Endothelial cell of umbilical vein (primary cell): ENCODE data around the gene HMG20A. TPM values are rescaled to one million over a fixed set of nuclear protein-coding genes. Genes with fewer than 3 reads are reported as not detected.

Experiments
- BruUV-seq: library from RNA; stranded (reverse); fragments of 400-500 nt; replicated peaks from 2 replicates; lab custom pipeline; 2021; lab: Mats Ljungman, UMichigan
- CTCF ChIA-PET: fragments of 300-600, 350-600 bp; sonication (Branson Sonifier 250); formaldehyde crosslinking; loops from one replicate; lab custom pipeline; 2021; ENCODE audit warnings: antibody characterized with exemption, inconsistent platforms; lab: Charles Lee
- POLR2A ChIA-PET: fragments of 300-600, 350-600 bp; sonication (Branson Sonifier 250); formaldehyde crosslinking; loops from one replicate; lab custom pipeline; 2021; ENCODE audit warnings: antibody characterized with exemption, inconsistent platforms; lab: Charles Lee
- DNase-seq: peaks from one replicate; pipeline ENCODE4 v3.0.0-alpha.2; 2011; ENCODE audit warnings: low read depth, low spot score
- FAIRE-seq: peaks from 2 replicates; lab custom pipeline; 2011; peaks lifted over from hg19 to GRCh38; lab: Jason Lieb, UNC
- H2AFZ ChIP-seq: 2 replicates; pipeline ENCODE4 v1.6.0; 2012; ENCODE audit warnings: low read depth, low read length, control low read depth, inconsistent platforms
- H3K27ac ChIP-seq: 2 replicates; pipeline ENCODE4 v1.5.1; 2011; ENCODE audit warnings: low read depth, mild to moderate bottlenecking, control low read depth, low read length, moderate library complexity; ENCODE audit not compliant: insufficient read depth
- H3K27me3 ChIP-seq, 2 experiments: 2 replicates each; pipeline versions ENCODE4 v1.6.0 to v1.6.1; 2011; ENCODE audit warnings: low read length in 2 of 2, mixed read lengths in 1 of 2; ENCODE audit not compliant: control insufficient read depth in 2 of 2, insufficient read depth in 2 of 2
- H3K36me3 ChIP-seq, 2 experiments: 2 replicates in 1 of 2; 3 replicates in 1 of 2; pipeline ENCODE4 v1.5.1; 2011; ENCODE audit warnings: low read length in 2 of 2, mild to moderate bottlenecking in 1 of 2, moderate library complexity in 1 of 2; ENCODE audit not compliant: control insufficient read depth in 2 of 2, insufficient read depth in 2 of 2; ENCODE audit errors: extremely low read depth in 1 of 2
- H3K4me1 ChIP-seq: 3 replicates; pipeline ENCODE4 v1.5.1; 2011; ENCODE audit warnings: mild to moderate bottlenecking, low read length; ENCODE audit not compliant: control insufficient read depth, insufficient read depth; ENCODE audit errors: extremely low read depth
- H3K4me2 ChIP-seq: 2 replicates; pipeline ENCODE4 v1.6.1; 2011; ENCODE audit warnings: low read length, control low read depth, mixed read lengths; ENCODE audit not compliant: insufficient read depth
- H3K4me3 ChIP-seq, 3 experiments: fragments of 200-600 bp in 1 of 3; sonication (generic), shearing (Covaris generic) in 1 of 3; replicated peaks in 1 of 3; 2 replicates each; pipeline ENCODE4 v1.5.1; 2011 to 2016; ENCODE audit warnings: control low read depth in 3 of 3, low read length in 3 of 3, mild to moderate bottlenecking in 2 of 3, inconsistent platforms in 1 of 3, low read depth in 1 of 3, moderate library complexity in 1 of 3; ENCODE audit not compliant: insufficient read depth in 1 of 3
- H3K79me2 ChIP-seq: 2 replicates; pipeline ENCODE4 v1.6.0; 2012; ENCODE audit warnings: low read length, inconsistent platforms; ENCODE audit not compliant: control insufficient read depth, insufficient read depth
- H3K9ac ChIP-seq: replicated peaks from 2 replicates; pipeline ENCODE3; 2011; ENCODE audit warnings: low read length, control low read depth; ENCODE audit not compliant: insufficient read depth; ENCODE audit errors: extremely low read depth
- H3K9me1 ChIP-seq: replicated peaks from 3 replicates; pipeline ENCODE4 v1.6.0; 2011; ENCODE audit warnings: mild to moderate bottlenecking, low read length; ENCODE audit not compliant: control insufficient read depth, insufficient read depth; ENCODE audit errors: extremely low read depth
- H3K9me3 ChIP-seq: replicated peaks from 2 replicates; pipeline ENCODE4 v1.5.1; 2012; ENCODE audit warnings: low read length, inconsistent platforms; ENCODE audit not compliant: control insufficient read depth, insufficient read depth
- H4K20me1 ChIP-seq: replicated peaks from 2 replicates; pipeline ENCODE3; 2011; ENCODE audit warnings: mild to moderate bottlenecking, low read length; ENCODE audit not compliant: control insufficient read depth, insufficient read depth; ENCODE audit errors: extremely low read depth
- EZH2 ChIP-seq: IDR thresholded peaks from 2 replicates; pipeline ENCODE4 v1.6.1; 2012; ENCODE audit warnings: borderline replicate concordance, low read depth, mild to moderate bottlenecking, moderate library complexity, low read length, inconsistent platforms; ENCODE audit not compliant: severe bottlenecking
- FOS ChIP-seq: IDR thresholded peaks from 2 replicates; pipeline ENCODE4 v1.6.1; 2011; ENCODE audit warnings: mild to moderate bottlenecking, low read length, moderate library complexity, borderline replicate concordance; ENCODE audit not compliant: insufficient read depth
- GATA2 ChIP-seq: IDR thresholded peaks from 2 replicates; pipeline ENCODE4 v1.7.0; 2011; ENCODE audit warnings: low read depth, mild to moderate bottlenecking, moderate library complexity, mixed read lengths, low read length; ENCODE audit not compliant: insufficient read length, insufficient read depth
- JUN ChIP-seq: IDR thresholded peaks from 2 replicates; pipeline ENCODE4 v1.6.1; 2011; ENCODE audit warnings: borderline replicate concordance, low read depth; ENCODE audit not compliant: insufficient read length, insufficient read depth
- MYC ChIP-seq: IDR thresholded peaks from one replicate; pipeline ENCODE4 v1.6.1; 2011; ENCODE audit warnings: mild to moderate bottlenecking, low read depth, low read length
- POLR2A ChIP-seq: IDR thresholded peaks from 2 replicates; pipeline ENCODE4 v1.6.1; 2012; ENCODE audit warnings: low read depth, mild to moderate bottlenecking, control low read depth, low read length
- POLR2AphosphoS5 ChIP-seq: IDR thresholded peaks from 2 replicates; pipeline ENCODE4 v1.6.1; 2012; ENCODE audit warnings: low read depth, mild to moderate bottlenecking, control low read depth, low read length, moderate library complexity; ENCODE audit not compliant: insufficient read depth
- dilution Hi-C: fragments of 300-500 bp; cut with MboI; formaldehyde crosslinking; loops from one replicate; pipeline ENCODE4 v1.15.0; 2019; ENCODE audit warnings: low sequenced_read_pairs; ENCODE audit not compliant: extremely low pct_ligation_motif_present
- intact Hi-C: fragments of 100-400 bp; cut with micrococcal nuclease; formaldehyde crosslinking; loops from one replicate; pipeline ENCODE4 v1.10.0; 2022
- polyA plus RNA-seq, 4 experiments: library from polyadenylated mRNA; depleted of rRNA in 3 of 4; stranded (reverse) in 3 of 4; unstranded in 1 of 4; fragments of >200 nt; gene quantifications; 2 replicates each; pipeline versions ENCODE4 v1.2.1 to v1.2.3, GENCODE V29; 2011 to 2012; ENCODE audit warnings: missing spikeins in 1 of 4
- total RNA-seq: library from RNA; stranded (reverse); gene quantifications from 2 replicates; pipeline ENCODE4 v1.2.3, GENCODE V29; 2021
- TF ChIP-seq, protein P1 (sequence below), 2 donors: IDR thresholded peaks; 1 replicate in 1 of 2; 2 replicates in 1 of 2; pipeline ENCODE4 v1.5.1; 2011; ENCODE audit warnings: low read length in 2 of 2, mild to moderate bottlenecking in 2 of 2, moderate library complexity in 2 of 2, control low read depth in 1 of 2, inconsistent platforms in 1 of 2, low read depth in 1 of 2; ENCODE audit not compliant: insufficient read depth in 1 of 2; ENCODE audit errors: extremely low read depth in 1 of 2
- TF ChIP-seq, protein P2 (sequence below): IDR thresholded peaks from 2 replicates; pipeline ENCODE4 v1.6.1; 2011; ENCODE audit not compliant: insufficient read depth, insufficient read length

The HMG20A gene
- total and polyA plus RNA-seq, 2 donors (not counting 3 experiments of a cell fraction or from before 2014, with no cell fraction given): 35.8 to 44.0 TPM

DNA sequence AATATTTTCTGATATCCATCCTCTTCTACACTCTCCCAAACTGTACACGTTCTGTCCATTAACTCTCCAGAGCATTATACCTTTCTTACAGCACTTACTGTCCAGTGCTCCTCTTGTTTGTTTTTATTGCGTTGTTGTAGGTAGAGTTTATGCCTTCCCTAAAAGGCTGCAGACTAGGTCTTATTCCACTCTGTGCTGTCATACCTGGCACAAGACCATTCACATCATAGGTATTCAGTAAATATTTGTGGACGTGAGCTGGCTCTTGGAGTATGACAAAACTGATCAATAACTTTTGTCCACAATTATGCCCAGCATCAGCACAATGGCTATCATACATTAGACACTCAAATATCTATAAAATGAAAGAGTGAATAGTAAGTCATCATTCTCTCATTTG is 4.4 kb downstream of the HMG20A start:
- Histone ChIP-seq H2AFZ (no peak overlapping the region), H3K9ac (no peak overlapping the region), H3K4me3 (no peak overlapping the region), H3K4me1 (peaks cover 12% of the 10 kb centered on the region), H3K79me2 (peaks cover 58% of the 10 kb centered on the region), H3K9me3 (no peaks in the 10 kb centered on the region), H4K20me1 (no peaks in the 10 kb centered on the region), H3K4me2 (no peak overlapping the region), H3K36me3 (no peaks in the 10 kb centered on the region), H3K27ac (no peak overlapping the region), H3K9me1 (no peaks in the 10 kb centered on the region), H3K27me3 (no peaks in the 10 kb centered on the region)
- BruUV-seq: no TSS peak
- dilution Hi-C loops: no loop called here
- TF ChIP-seq FOS: no peak
- TF ChIP-seq GATA2: no peak
- TF ChIP-seq MYC: no peak
- no peak for TF ChIP-seq POLR2A
- TF ChIP-seq, protein P1, sequence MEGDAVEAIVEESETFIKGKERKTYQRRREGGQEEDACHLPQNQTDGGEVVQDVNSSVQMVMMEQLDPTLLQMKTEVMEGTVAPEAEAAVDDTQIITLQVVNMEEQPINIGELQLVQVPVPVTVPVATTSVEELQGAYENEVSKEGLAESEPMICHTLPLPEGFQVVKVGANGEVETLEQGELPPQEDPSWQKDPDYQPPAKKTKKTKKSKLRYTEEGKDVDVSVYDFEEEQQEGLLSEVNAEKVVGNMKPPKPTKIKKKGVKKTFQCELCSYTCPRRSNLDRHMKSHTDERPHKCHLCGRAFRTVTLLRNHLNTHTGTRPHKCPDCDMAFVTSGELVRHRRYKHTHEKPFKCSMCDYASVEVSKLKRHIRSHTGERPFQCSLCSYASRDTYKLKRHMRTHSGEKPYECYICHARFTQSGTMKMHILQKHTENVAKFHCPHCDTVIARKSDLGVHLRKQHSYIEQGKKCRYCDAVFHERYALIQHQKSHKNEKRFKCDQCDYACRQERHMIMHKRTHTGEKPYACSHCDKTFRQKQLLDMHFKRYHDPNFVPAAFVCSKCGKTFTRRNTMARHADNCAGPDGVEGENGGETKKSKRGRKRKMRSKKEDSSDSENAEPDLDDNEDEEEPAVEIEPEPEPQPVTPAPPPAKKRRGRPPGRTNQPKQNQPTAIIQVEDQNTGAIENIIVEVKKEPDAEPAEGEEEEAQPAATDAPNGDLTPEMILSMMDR (IDR thresholded peaks at IDR 0.05; ENCODE audit: extremely low read depth in 1 of 2, insufficient read depth in 1 of 2, low read depth in 1 of 2, low read length in 2 of 2): no peak
- TF ChIP-seq EZH2: no peak
- no peak for TF ChIP-seq JUN
- TF ChIP-seq, protein P2, sequence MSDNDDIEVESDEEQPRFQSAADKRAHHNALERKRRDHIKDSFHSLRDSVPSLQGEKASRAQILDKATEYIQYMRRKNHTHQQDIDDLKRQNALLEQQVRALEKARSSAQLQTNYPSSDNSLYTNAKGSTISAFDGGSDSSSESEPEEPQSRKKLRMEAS: no peak
- no peak for TF ChIP-seq POLR2AphosphoS5
- no peak for FAIRE-seq
- ChIA-PET CTCF (interaction anchor here (1.0 to 1.3 kb wide), 3 partner anchors 10 to 118 kb away, joined by 3 to 6 read pairs (median 4); no protein-coding TSS in a partner anchor), POLR2A (no interaction called here)
- intact Hi-C loops: no loop called here
- DNase-seq: no peak
